Left lung (tissue), 10 donors: ENCODE data around the gene RGS3. TPM values are rescaled to one million over a fixed set of nuclear protein-coding genes. Genes with fewer than 3 reads are reported as not detected.

ENCODE experiments used
- ATAC-seq: fragments of 200-7000 bp; cut with Tn5 transposase; one replicate; pipeline ENCODE4 v1.9.1; 2020; ENCODE audit warnings: moderate library complexity
- DNase-seq, 4 donors: peaks; one replicate each; pipeline ENCODE4 v3.0.0-alpha.2; 2013 to 2020
- H3K27ac ChIP-seq, 2 donors: fragments of 200-600 bp; sonication (generic) in 1 of 2; one replicate each; pipeline versions ENCODE4 v1.5.0 to v1.8.0; 2020 to 2021
- H3K27me3 ChIP-seq, 2 donors: fragments of 200-600 bp; sonication (generic) in 1 of 2; one replicate each; pipeline versions ENCODE4 v1.5.0 to v1.8.0; 2020 to 2021
- H3K36me3 ChIP-seq, 2 donors: fragments of 200-600 bp; sonication (generic) in 1 of 2; one replicate each; pipeline versions ENCODE4 v1.5.0 to v1.8.0; 2020 to 2021
- H3K4me1 ChIP-seq, 2 donors: fragments of 200-600 bp; one replicate each; pipeline ENCODE4 v1.8.0; 2021
- H3K4me3 ChIP-seq, 2 donors: fragments of 200-600 bp; sonication (generic) in 1 of 2; one replicate each; pipeline versions ENCODE4 v1.5.0 to v1.8.0; 2020 to 2021; ENCODE audit warnings: mild to moderate bottlenecking in 1 of 2
- H3K9me3 ChIP-seq, 2 donors: fragments of 200-600 bp; sonication (generic) in 1 of 2; one replicate each; pipeline versions ENCODE4 v1.5.0 to v1.8.0; 2020 to 2021
- intact Hi-C, 2 donors: fragments of 100-400 bp; cut with DNase I; formaldehyde crosslinking; loops; one replicate each; pipeline versions ENCODE4 v1.11.2 to v1.14.2; 2022
- polyA plus RNA-seq, 6 donors: library from polyadenylated mRNA; unstranded; fragments of 120-200 nt; gene quantifications; one replicate each; pipeline ENCODE4 v1.2.1, GENCODE V29; 2013; ENCODE audit not compliant: insufficient read length in 6 of 6
- total RNA-seq, 2 donors: library from RNA; stranded (reverse); fragmentation: NEBNext Ultra II Directional; extraction: Animal tissue kit (Norgen Biotek cat#: 25700); gene quantifications; one replicate each; pipeline ENCODE4 v1.2.1, GENCODE V29; 2021
- TF ChIP-seq, protein P1 (sequence below), 2 donors: fragments of 200-600 bp; sonication (generic) in 1 of 2; IDR thresholded peaks; one replicate each; pipeline versions ENCODE4 v1.5.0 to v1.8.0; 2021; ENCODE audit warnings: antibody characterized with exemption in 2 of 2
- donor health status: DM: no; HTN: yes; CAD: no.
- donor health status: DM: no; HTN: no; CAD: no.

RGS3 gene
- total and polyA plus RNA-seq, 8 donors, result 69.6 to 96.9 (median 77.4) TPM

DNA sequence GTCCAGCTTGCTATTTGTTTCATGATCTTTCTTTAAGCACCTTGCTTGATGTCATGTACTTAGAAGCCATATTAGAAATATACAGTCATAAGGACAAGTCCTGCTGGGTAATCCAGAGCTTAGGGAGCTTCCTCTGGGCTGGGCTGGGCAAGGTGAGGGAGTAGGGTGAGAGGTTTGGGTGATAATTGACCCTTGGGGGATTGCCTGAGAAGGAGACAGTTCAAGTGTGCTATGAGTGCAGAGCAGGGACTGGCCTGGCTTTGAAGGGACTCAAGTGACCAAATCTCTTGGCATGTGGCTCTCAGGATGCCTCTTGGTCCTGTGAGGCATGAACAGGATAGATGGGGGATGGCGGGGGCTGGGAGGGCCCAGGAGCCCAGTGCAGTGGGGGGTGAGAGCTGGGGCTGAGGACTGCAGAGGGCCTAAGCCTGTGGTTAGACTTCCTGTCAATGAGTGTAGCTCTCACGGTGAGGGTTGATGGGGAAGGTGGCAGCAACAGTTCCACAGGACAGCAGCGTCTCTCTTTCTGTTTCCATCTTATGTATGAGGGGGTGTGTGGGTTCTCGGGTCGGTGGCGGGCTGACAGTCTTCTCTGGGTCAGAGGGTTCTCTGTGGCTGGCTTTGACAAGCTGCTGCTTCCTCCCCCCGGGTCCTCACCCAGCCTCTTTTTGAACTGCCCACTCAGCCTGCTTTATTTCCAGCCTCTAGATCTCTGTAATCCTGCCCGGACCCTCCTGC lies 53.5 kb downstream of the RGS3 start:
- DNase-seq, result no peak
- no peaks in the 10 kb centered on the region for H3K9me3 ChIP-seq
- peak overlapping the region in 1 of 2 donors; percentile 33 for H3K27ac ChIP-seq
- H3K4me3 ChIP-seq, result no peak overlapping the region
- peaks cover 2 to 9% of the 10 kb centered on the region in 2 donors for H3K4me1 ChIP-seq
- peak; percentile 14 for ATAC-seq
- peaks cover 0 to 3% of the 10 kb centered on the region in 2 donors for H3K36me3 ChIP-seq
- no peaks in the 10 kb centered on the region for H3K27me3 ChIP-seq
- intact Hi-C loops, result no loop called here
- TF ChIP-seq, protein P1, sequence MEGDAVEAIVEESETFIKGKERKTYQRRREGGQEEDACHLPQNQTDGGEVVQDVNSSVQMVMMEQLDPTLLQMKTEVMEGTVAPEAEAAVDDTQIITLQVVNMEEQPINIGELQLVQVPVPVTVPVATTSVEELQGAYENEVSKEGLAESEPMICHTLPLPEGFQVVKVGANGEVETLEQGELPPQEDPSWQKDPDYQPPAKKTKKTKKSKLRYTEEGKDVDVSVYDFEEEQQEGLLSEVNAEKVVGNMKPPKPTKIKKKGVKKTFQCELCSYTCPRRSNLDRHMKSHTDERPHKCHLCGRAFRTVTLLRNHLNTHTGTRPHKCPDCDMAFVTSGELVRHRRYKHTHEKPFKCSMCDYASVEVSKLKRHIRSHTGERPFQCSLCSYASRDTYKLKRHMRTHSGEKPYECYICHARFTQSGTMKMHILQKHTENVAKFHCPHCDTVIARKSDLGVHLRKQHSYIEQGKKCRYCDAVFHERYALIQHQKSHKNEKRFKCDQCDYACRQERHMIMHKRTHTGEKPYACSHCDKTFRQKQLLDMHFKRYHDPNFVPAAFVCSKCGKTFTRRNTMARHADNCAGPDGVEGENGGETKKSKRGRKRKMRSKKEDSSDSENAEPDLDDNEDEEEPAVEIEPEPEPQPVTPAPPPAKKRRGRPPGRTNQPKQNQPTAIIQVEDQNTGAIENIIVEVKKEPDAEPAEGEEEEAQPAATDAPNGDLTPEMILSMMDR (IDR thresholded peaks at IDR 0.05), result no peak

DNA sequence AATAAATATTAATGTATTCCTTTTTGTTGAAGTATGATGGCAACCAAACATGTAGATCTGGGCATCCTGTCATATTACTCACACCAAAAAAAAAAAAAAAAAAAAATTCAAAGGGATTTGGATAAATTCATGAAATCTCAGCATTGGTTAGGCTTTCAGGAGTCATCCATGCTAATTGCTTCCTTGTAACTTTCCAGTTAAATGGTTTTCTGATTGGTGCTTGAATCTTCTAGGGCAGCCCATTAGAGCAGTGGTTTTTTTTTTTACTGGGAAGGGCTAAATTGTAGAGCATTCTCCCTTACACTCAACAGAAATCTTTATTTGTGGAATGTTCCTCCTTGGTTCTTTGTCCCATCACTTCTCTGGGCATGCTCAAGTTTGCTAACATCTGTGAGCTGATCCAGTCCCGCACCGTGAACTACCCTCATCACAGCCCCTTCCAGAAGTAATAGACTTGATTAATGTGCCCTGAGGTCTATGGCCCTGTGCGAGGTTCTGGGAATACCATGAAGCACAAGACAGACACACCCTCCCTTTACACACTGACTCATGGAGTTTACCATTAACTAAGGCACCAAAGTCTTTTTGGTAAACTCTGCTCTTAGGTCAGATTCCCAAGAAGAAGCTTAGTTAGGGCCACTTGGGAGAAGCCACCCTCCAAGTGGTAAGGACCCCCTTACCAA lies 56.0 kb downstream of the RGS3 start:
- Histone ChIP-seq H3K27me3 (no peaks in the 10 kb centered on the region), H3K4me1 (peaks cover 23 to 34% of the 10 kb centered on the region in 2 donors), H3K36me3 (peaks cover 0 to 7% of the 10 kb centered on the region in 2 donors), H3K27ac (no peak overlapping the region), H3K4me3 (no peak overlapping the region), H3K9me3 (no peaks in the 10 kb centered on the region)
- intact Hi-C loops, result no loop called here
- DNase-seq (no peak), ATAC-seq (peak; percentile 36)
- TF ChIP-seq, protein P1 (IDR thresholded peaks at IDR 0.05), result no peak

DNA sequence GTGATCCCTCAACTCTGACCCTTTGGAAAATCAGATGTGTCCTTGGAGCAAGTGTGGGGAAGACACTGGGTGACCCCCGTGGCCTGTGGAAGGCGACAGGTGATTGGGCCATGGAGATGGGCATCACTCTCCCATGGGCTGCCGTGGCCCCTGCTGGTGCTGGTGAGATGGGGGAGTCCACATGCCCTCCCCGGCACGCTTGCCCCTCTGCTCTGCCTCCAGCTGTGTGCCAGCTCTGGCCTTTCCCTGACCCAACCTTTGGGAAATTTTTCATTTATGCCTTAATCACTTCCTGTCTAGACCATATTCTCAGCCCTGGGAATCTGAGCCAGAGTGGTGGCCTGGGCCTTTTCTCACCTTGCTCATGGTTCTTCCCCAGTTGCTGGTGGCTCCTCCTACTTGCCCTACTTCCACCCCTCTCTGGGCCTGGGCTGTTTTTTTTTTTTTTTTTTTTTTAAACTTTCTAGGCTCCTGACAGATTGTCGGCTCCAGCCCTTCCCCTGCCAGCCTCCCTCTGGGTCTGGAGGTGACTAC lies 56.6 kb downstream of the RGS3 start:
- TF ChIP-seq, protein P1 (IDR thresholded peaks at IDR 0.05), result no peak
- Histone ChIP-seq H3K27me3 (no peaks in the 10 kb centered on the region), H3K36me3 (peaks cover 0 to 7% of the 10 kb centered on the region in 2 donors), H3K27ac (no peak overlapping the region), H3K9me3 (no peaks in the 10 kb centered on the region), H3K4me3 (no peak overlapping the region), H3K4me1 (peaks cover 23 to 40% of the 10 kb centered on the region in 2 donors)
- intact Hi-C loops, result no loop called here
- DNase-seq (peak in 1 of 4 donors; percentile 71), ATAC-seq (no peak)

DNA sequence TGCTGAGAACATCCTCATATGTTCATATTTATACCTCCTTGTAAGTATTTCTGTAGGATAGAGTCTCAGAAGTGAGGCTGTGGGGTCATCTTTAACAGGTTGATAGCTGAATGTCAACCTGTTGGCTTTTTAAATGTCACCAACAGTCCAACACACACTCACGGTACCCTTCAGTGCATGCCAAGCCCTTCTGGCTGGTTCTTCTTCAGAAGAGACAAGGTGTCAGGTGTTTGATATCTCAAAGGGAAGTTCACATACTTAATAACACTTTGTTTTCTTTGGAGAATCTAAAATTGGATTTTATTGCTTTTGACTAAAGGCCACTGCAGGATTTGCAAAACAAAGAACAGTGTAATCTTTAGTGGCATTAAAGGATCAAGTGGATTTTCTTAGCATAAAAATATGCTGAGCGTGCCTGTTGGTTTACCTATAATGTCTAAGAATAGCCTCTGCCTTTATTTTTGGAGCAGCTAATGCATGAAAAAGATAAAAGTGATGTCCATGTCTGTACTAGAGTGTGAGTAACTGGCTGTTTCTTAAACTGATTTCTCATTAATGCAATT lies 58.2 kb downstream of the RGS3 start:
- peaks cover 32 to 56% of the 10 kb centered on the region in 2 donors for H3K4me1 ChIP-seq
- H3K9me3 ChIP-seq, result no peaks in the 10 kb centered on the region
- H3K36me3 ChIP-seq, result peaks cover 0 to 7% of the 10 kb centered on the region in 2 donors
- ATAC-seq (no peak), DNase-seq (no peak)
- H3K27me3 ChIP-seq, result no peaks in the 10 kb centered on the region
- H3K4me3 ChIP-seq, result no peak overlapping the region
- intact Hi-C loops, result no loop called here
- TF ChIP-seq, protein P1 (IDR thresholded peaks at IDR 0.05), result no peak
- H3K27ac ChIP-seq, result no peak overlapping the region

DNA sequence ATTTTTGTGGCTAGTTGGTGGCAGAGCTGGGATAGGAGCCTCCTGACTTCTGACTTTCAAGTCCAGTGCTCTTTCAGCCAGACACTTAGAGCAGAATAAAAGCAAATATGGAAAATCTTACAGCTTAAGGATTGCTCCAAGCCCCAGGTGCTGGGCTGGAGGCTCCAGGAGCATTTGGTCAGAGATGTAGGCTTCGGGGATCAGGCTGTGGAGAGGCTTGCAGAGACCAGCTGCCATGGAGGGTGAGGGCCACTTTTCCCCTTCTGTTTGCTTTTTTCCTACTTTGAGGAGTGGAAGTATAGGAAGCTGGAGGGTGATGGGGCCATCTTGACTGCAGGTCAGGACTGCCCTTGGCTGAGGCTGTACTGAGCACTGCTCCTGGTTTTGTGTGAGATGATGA lies 58.9 kb downstream of the RGS3 start:
- H3K27me3 ChIP-seq, result no peaks in the 10 kb centered on the region
- TF ChIP-seq, protein P1 (IDR thresholded peaks at IDR 0.05), result no peak
- H3K27ac ChIP-seq, result peak overlapping the region; percentile 59 to 77
- H3K36me3 ChIP-seq, result peaks cover 0 to 7% of the 10 kb centered on the region in 2 donors
- H3K9me3 ChIP-seq, result no peaks in the 10 kb centered on the region
- intact Hi-C loops, result no loop called here
- ATAC-seq (no peak), DNase-seq (no peak)
- peaks cover 32 to 56% of the 10 kb centered on the region in 2 donors for H3K4me1 ChIP-seq
- H3K4me3 ChIP-seq, result no peak overlapping the region
